Mesodermal cell (in vitro differentiated cells): ENCODE data around the gene ADAMTS2.

Source experiments
- H3K27ac ChIP-seq: 2 replicates; pipeline ENCODE4 v1.7.0; 2013; ENCODE audit warnings: mild to moderate bottlenecking, low read depth, low read length, moderate library complexity; ENCODE audit not compliant: severe bottlenecking
- H3K36me3 ChIP-seq: 2 replicates; pipeline ENCODE4 v1.7.1; 2013; ENCODE audit warnings: mild to moderate bottlenecking, low read length, moderate library complexity; ENCODE audit not compliant: control insufficient read depth, insufficient read depth
- H3K4me1 ChIP-seq: one replicate; pipeline ENCODE4 v1.7.1; 2013; ENCODE audit warnings: mild to moderate bottlenecking, low read length; ENCODE audit not compliant: insufficient read depth, control insufficient read depth, poor library complexity, severe bottlenecking
- H3K4me3 ChIP-seq: 2 replicates; pipeline ENCODE4 v1.7.0; 2013; ENCODE audit warnings: low read length, control low read depth, mild to moderate bottlenecking; ENCODE audit not compliant: insufficient read depth, poor library complexity, severe bottlenecking; ENCODE audit errors: extremely low read depth
- H3K9me3 ChIP-seq: 2 replicates; pipeline ENCODE4 v1.7.1; 2013; ENCODE audit warnings: mild to moderate bottlenecking, low read length, moderate library complexity; ENCODE audit not compliant: control insufficient read depth
- WGBS, 2 experiments: methylation state at CpG; one replicate each; pipeline ENCODE4 v1.1.5; 2013; ENCODE audit warnings: missing lambda C conversion rate in 2 of 2; ENCODE audit not compliant: insufficient coverage in 2 of 2; 5-methylcytosine and 5-hydroxymethylcytosine counted together

ADAMTS2 gene

GRCh38 chr5:179134511-179134910, 210.8 kb downstream of the ADAMTS2 start:
- Histone ChIP-seq H3K36me3 (no peaks in the 10 kb centered on the region), H3K27ac (no peak overlapping the region), H3K4me1 (no peaks in the 10 kb centered on the region), H3K4me3 (no peak overlapping the region), H3K9me3 (no peaks in the 10 kb centered on the region)
- 96 to 97% methylated on average over 6 to 7 of the region's 16 CpGs for WGBS, 2 experiments

- no peak overlapping the region for H3K27ac ChIP-seq
Observed at GRCh38 chr5:179132586-179133355, 212.5 kb downstream of the ADAMTS2 start.

GRCh38 chr5:179131886-179132585, 213.2 kb downstream of the ADAMTS2 start:
- 90 to 92% methylated on average over 12 to 13 of the region's 15 CpGs for WGBS, 2 experiments
- no peak overlapping the region for H3K4me3 ChIP-seq
- H3K27ac ChIP-seq: no peak overlapping the region
- H3K9me3 ChIP-seq: no peaks in the 10 kb centered on the region
- no peaks in the 10 kb centered on the region for H3K36me3 ChIP-seq
- H3K4me1 ChIP-seq: no peaks in the 10 kb centered on the region

More at GRCh38 chr5:179132586-179133355, 212.5 kb downstream of the ADAMTS2 start:
- Histone ChIP-seq H3K9me3 (no peaks in the 10 kb centered on the region), H3K36me3 (no peaks in the 10 kb centered on the region), H3K4me1 (no peaks in the 10 kb centered on the region), H3K4me3 (no peak overlapping the region)
- WGBS, 2 experiments: 87 to 92% methylated on average over 21 to 22 of the region's 23 CpGs

GRCh38 chr5:179131321-179131835, 213.9 kb downstream of the ADAMTS2 start:
- Histone ChIP-seq H3K27ac (no peak overlapping the region), H3K4me3 (no peak overlapping the region), H3K36me3 (no peaks in the 10 kb centered on the region), H3K4me1 (no peaks in the 10 kb centered on the region), H3K9me3 (no peaks in the 10 kb centered on the region)
- 89 to 95% methylated on average over 9 to 10 of the region's 10 CpGs for WGBS, 2 experiments

GRCh38 chr5:179130101-179130681, 215.1 kb downstream of the ADAMTS2 start:
- Histone ChIP-seq H3K4me1 (no peaks in the 10 kb centered on the region), H3K9me3 (no peaks in the 10 kb centered on the region), H3K36me3 (no peaks in the 10 kb centered on the region), H3K4me3 (no peak overlapping the region), H3K27ac (no peak overlapping the region)
- 91 to 97% methylated on average over 9 to 13 of the region's 14 CpGs for WGBS, 2 experiments

GRCh38 chr5:179129607-179130071, 215.6 kb downstream of the ADAMTS2 start:
- Histone ChIP-seq H3K27ac (no peak overlapping the region), H3K4me1 (no peaks in the 10 kb centered on the region), H3K4me3 (no peak overlapping the region), H3K9me3 (no peaks in the 10 kb centered on the region), H3K36me3 (no peaks in the 10 kb centered on the region)
- WGBS, 2 experiments: 90 to 94% methylated on average over 13 to 18 of the region's 18 CpGs

- Histone ChIP-seq H3K9me3 (peaks cover 3% of the 10 kb centered on the region), H3K36me3 (no peaks in the 10 kb centered on the region), H3K4me1 (no peaks in the 10 kb centered on the region), H3K27ac (no peak overlapping the region), H3K4me3 (no peak overlapping the region)
- 90 to 92% methylated on average over 11 of the region's 14 CpGs for WGBS, 2 experiments
Observed at GRCh38 chr5:179128976-179129375, 216.3 kb downstream of the ADAMTS2 start.

- no peaks in the 10 kb centered on the region for H3K4me1 ChIP-seq
- H3K4me3 ChIP-seq: no peak overlapping the region
- no peaks in the 10 kb centered on the region for H3K36me3 ChIP-seq
- 87 to 91% methylated on average over 9 to 10 of the region's 10 CpGs for WGBS, 2 experiments
- no peak overlapping the region for H3K27ac ChIP-seq
- peaks cover 6% of the 10 kb centered on the region for H3K9me3 ChIP-seq
Observed at GRCh38 chr5:179128041-179128365, 217.3 kb downstream of the ADAMTS2 start.

GRCh38 chr5:179127136-179128040, 217.9 kb downstream of the ADAMTS2 start:
- peaks cover 12% of the 10 kb centered on the region for H3K9me3 ChIP-seq
- H3K4me3 ChIP-seq: no peak overlapping the region
- H3K4me1 ChIP-seq: no peaks in the 10 kb centered on the region
- no peak overlapping the region for H3K27ac ChIP-seq
- H3K36me3 ChIP-seq: no peaks in the 10 kb centered on the region
- 92 to 95% methylated on average over 18 to 20 of the region's 21 CpGs for WGBS, 2 experiments

GRCh38 chr5:179126506-179126991, 218.7 kb downstream of the ADAMTS2 start:
- Histone ChIP-seq H3K9me3 (peaks cover 19% of the 10 kb centered on the region), H3K27ac (no peak overlapping the region), H3K4me1 (no peaks in the 10 kb centered on the region), H3K36me3 (no peaks in the 10 kb centered on the region), H3K4me3 (no peak overlapping the region)
- 88 to 92% methylated on average over 13 to 14 of the region's 14 CpGs for WGBS, 2 experiments
